Mononuclear cell (primary cell): ENCODE measurements around the gene CTNNA3. TPM values are rescaled to one million over a fixed set of nuclear protein-coding genes. Genes with fewer than 3 reads are reported as not detected.

Source experiments
- H3K27me3 ChIP-seq: 2 replicates; pipeline ENCODE4 v1.6.0; 2011; ENCODE audit warnings: low read length, control low read depth; ENCODE audit not compliant: insufficient read depth
- H3K4me1 ChIP-seq: 2 replicates; pipeline ENCODE4 v1.5.1; 2011; ENCODE audit warnings: mild to moderate bottlenecking, low read length, control low read depth; ENCODE audit not compliant: insufficient read depth
- H3K4me3 ChIP-seq: 2 replicates; pipeline ENCODE4 v1.5.1; 2011; ENCODE audit warnings: mild to moderate bottlenecking, low read length, moderate library complexity
- H3K9me3 ChIP-seq: 2 replicates; pipeline ENCODE4 v1.5.1; 2011; ENCODE audit warnings: low read depth, mild to moderate bottlenecking, control low read depth, low read length
- total RNA-seq: library from RNA; depleted of rRNA; stranded (reverse); fragments of >200 nt; gene quantifications from one replicate; pipeline ENCODE4 v1.2.3, GENCODE V29; 2012

Gene CTNNA3
- total RNA-seq, 1 donor: 0.42 TPM

- H3K9me3 ChIP-seq: no peaks in the 10 kb centered on the region
- no peak overlapping the region for H3K4me3 ChIP-seq
- no peaks in the 10 kb centered on the region for H3K27me3 ChIP-seq
- H3K4me1 ChIP-seq: no peaks in the 10 kb centered on the region
These were observed 982.6 kb downstream of the CTNNA3 start for GRCh38 chr10:66713387-66713786.

DNA sequence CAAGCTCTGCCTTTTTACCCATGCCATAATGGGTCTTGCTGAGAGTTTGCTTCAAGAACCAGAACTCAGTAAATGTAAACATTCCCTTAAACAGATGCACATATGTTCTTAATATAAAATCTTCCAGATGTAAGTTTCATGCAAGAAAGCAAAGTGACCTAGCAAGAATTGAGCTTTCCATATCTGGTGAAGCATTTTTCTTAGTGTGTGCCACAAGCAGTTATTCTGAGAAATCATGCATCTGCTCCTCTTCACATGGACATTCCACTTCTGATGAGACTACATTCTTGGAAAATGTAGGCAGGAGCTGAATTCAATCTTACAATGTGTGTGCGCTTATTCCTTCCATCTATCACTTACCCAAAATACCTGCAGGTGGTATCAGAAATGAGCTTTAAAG, 997.9 kb downstream of the CTNNA3 start:
- H3K4me1 ChIP-seq: no peaks in the 10 kb centered on the region
- no peaks in the 10 kb centered on the region for H3K27me3 ChIP-seq
- no peaks in the 10 kb centered on the region for H3K9me3 ChIP-seq
- no peak overlapping the region for H3K4me3 ChIP-seq

DNA sequence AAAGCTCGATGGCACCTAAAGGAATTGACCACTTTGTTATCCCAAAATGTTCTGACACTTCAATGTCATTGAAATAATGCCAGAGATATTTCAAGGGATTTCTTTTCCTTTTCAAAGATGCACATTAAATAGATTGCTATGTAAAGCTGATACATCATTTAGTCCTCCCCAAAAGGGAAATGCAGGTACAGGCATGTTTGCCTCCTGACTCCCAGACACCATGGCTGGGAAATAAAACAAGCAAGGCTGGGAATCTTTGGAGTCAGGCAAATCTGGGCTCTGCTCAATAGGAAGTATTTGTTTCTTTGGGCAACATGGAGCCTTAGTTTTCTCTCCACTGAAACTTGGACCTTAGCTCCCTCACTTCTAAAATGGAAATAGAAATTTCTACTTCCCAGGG, 1000.9 kb downstream of the CTNNA3 start:
- Histone ChIP-seq H3K4me1 (no peaks in the 10 kb centered on the region), H3K4me3 (no peak overlapping the region), H3K27me3 (no peaks in the 10 kb centered on the region), H3K9me3 (no peaks in the 10 kb centered on the region)

- Histone ChIP-seq H3K9me3 (no peaks in the 10 kb centered on the region), H3K27me3 (no peaks in the 10 kb centered on the region), H3K4me3 (no peak overlapping the region), H3K4me1 (no peaks in the 10 kb centered on the region)
These were observed 1011.4 kb downstream of the CTNNA3 start for GRCh38 chr10:66684581-66684980.

GRCh38 chr10:66680886-66681285, 1015.1 kb downstream of the CTNNA3 start:
- no peaks in the 10 kb centered on the region for H3K9me3 ChIP-seq
- H3K4me1 ChIP-seq: no peaks in the 10 kb centered on the region
- H3K27me3 ChIP-seq: no peaks in the 10 kb centered on the region
- H3K4me3 ChIP-seq: no peak overlapping the region

- Histone ChIP-seq H3K4me1 (no peaks in the 10 kb centered on the region), H3K4me3 (no peak overlapping the region), H3K9me3 (no peaks in the 10 kb centered on the region), H3K27me3 (no peaks in the 10 kb centered on the region)
These were observed 1017.5 kb downstream of the CTNNA3 start for GRCh38 chr10:66678521-66678920.

DNA sequence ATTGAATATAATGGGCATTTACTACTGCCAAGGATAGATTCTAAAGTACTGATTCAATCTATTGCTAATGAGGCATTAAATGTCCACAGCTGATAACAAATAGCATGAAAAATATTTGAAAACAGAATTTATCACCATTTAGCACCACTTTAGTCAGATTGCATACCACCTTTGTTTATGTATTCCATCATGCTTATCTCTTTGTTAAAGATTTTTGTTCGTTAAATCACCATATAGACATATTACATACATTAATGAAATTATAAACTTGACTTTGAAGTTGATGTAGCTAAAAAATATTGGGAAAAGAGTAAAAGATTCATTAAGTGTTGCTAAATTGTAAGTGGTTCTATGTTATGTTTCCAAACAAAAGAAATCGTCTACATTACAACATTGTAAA, 1022.9 kb downstream of the CTNNA3 start:
- no peak overlapping the region for H3K4me3 ChIP-seq
- no peaks in the 10 kb centered on the region for H3K27me3 ChIP-seq
- no peaks in the 10 kb centered on the region for H3K4me1 ChIP-seq
- H3K9me3 ChIP-seq: no peaks in the 10 kb centered on the region

DNA sequence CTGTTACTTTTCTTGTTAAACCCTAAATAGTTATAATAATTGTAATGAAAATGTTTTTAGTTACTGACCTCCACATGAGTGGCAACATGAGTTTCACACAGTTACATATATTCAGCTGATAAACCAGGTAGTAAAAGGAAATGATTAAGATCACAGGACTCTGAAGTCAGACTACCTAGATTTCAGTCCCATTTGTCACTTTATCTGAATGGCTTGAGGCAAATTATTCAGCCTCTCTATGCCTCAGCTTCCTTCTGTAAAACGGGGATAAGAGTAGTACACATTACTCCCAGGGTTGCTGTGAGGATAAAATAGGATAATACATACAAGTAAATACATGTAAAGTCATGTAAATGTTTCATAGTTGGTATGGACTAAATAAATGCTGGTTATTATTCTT, 1024.4 kb downstream of the CTNNA3 start:
- H3K27me3 ChIP-seq: no peaks in the 10 kb centered on the region
- H3K4me1 ChIP-seq: no peaks in the 10 kb centered on the region
- no peaks in the 10 kb centered on the region for H3K9me3 ChIP-seq
- H3K4me3 ChIP-seq: no peak overlapping the region

GRCh38 chr10:66671064-66671463, 1024.9 kb downstream of the CTNNA3 start:
- no peaks in the 10 kb centered on the region for H3K27me3 ChIP-seq
- H3K4me3 ChIP-seq: no peak overlapping the region
- no peaks in the 10 kb centered on the region for H3K9me3 ChIP-seq
- H3K4me1 ChIP-seq: no peaks in the 10 kb centered on the region

DNA sequence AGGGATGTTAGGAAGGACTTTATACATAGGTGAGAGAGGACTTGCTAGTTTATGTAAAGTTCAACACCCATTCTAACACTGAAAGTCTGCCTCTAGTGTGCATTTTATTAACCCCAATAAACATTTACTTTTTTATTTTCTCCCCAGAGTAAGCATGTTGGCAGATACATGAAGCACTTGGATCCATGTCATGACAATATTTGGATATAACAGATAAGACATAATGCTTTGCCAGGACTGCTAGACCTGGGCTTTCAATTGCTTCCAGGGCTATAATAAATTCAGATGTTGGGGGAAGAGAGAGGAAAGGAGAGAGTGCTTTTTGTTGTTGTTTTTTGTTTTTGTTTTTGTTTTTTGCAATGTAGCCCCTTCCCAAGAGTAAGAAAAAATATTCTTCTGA, 1039.5 kb downstream of the CTNNA3 start:
- H3K4me1 ChIP-seq: no peaks in the 10 kb centered on the region
- H3K4me3 ChIP-seq: no peak overlapping the region
- H3K9me3 ChIP-seq: peaks cover 5% of the 10 kb centered on the region
- no peaks in the 10 kb centered on the region for H3K27me3 ChIP-seq

GRCh38 chr10:66654861-66655260, 1041.1 kb downstream of the CTNNA3 start:
- H3K27me3 ChIP-seq: no peaks in the 10 kb centered on the region
- no peak overlapping the region for H3K4me3 ChIP-seq
- H3K9me3 ChIP-seq: peaks cover 5% of the 10 kb centered on the region
- H3K4me1 ChIP-seq: no peaks in the 10 kb centered on the region

DNA sequence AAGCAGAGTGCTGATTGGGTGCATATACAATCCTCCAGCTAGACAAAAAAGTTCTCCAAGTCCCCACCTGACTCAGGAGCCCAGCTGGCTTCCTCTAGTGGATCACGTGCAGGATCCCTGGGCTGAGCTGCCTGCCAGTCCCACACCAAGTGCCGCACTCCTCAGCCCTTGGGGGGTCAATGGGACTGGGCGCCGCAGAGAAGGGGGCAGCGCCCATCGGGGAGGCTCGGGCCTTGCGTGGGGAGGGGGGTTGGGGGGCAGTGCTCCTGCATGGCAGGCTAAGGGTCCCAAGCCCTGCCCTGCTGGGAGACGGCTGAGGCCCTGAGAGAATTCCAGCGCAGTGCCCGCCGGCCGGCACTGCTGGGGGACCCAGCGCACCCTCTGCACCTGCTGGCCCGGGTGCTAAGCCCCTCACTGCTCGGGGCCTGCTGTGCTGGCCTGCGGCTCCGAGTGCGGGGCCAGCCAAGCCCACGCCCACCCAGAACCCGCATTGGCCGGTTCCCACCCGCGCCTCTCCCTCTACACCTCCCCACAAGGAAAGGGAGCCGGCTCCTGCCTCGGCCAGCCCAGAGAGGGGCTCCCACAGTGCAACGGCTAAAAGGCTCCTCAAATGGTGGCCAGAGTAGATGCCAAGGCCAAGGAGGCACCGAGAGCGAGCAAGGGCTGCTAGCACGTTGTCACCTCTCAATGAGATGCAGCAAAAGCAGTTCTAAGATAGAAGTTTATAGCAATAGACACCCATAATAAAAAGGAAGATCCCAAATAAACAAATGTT, 1044.5 kb downstream of the CTNNA3 start:
- no peaks in the 10 kb centered on the region for H3K27me3 ChIP-seq
- peaks cover 5% of the 10 kb centered on the region for H3K9me3 ChIP-seq
- no peaks in the 10 kb centered on the region for H3K4me1 ChIP-seq

DNA sequence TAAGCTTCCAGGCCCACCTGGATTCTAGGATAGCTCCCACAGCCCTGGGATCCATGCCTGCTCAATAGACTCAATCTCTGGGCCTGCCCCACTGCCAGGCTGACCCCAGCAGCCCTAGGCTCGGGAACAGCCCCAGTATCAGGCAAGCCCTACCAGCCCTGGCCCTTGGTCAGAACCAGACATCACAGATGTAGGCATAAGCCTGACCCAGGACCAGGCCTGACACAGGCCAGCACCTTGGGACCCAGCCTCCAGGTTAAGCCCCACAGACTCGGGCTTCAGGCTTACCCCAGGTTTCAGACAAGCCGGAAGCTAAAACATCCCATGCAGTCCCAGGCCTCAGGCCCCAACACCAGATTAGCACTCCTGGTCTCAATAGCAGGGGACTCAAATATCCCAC, 1046.4 kb downstream of the CTNNA3 start:
- no peaks in the 10 kb centered on the region for H3K4me1 ChIP-seq
- no peaks in the 10 kb centered on the region for H3K27me3 ChIP-seq
- H3K9me3 ChIP-seq: peaks cover 5% of the 10 kb centered on the region
- H3K4me3 ChIP-seq: no peak overlapping the region

More for the DNA sequence above, 1044.5 kb downstream of the CTNNA3 start:
- H3K4me3 ChIP-seq: no peak overlapping the region

DNA sequence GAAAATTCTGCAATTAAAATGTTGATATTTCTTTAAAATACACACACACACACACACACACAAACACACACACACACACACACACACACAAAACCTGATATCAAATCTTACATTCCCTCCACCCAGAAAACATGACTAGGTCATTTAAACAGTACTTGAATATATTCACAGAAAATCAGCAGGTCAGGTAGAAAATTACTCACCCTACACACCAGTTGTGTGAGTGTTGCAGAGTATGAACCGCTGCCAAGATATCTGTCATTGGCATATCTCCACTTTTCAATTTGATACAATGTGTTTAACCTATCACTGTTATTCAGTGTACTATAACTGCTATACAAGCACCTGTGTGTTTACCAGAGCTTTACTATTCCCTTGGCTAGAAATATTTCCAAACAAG, 1053.8 kb downstream of the CTNNA3 start:
- H3K9me3 ChIP-seq: no peaks in the 10 kb centered on the region
- no peaks in the 10 kb centered on the region for H3K27me3 ChIP-seq
- H3K4me1 ChIP-seq: no peaks in the 10 kb centered on the region
- no peak overlapping the region for H3K4me3 ChIP-seq

DNA sequence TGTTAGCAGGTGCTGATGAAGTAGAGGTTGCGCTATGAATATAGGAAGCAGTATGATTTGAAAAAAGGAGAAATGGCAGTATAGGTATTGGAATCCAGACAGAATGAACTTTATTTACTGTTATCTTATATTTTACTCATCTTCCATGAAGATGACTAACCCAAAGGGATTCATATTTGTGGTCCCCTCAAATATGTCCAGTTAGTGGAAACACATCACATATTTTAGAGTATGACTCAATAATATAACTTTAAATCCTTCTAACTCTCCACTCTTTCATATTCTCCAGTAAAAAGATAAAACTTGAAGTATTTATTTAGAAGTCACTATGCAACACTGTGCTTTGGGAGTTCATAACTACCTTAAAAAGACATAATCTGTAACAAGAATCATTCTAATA, 1056.6 kb downstream of the CTNNA3 start:
- Histone ChIP-seq H3K4me3 (no peak overlapping the region), H3K9me3 (no peaks in the 10 kb centered on the region), H3K4me1 (no peaks in the 10 kb centered on the region), H3K27me3 (no peaks in the 10 kb centered on the region)

- Histone ChIP-seq H3K4me1 (no peaks in the 10 kb centered on the region), H3K27me3 (no peaks in the 10 kb centered on the region)
These were observed 1058.5 kb downstream of the CTNNA3 start for GRCh38 chr10:66637273-66638036.

More at GRCh38 chr10:66637273-66638036, 1058.5 kb downstream of the CTNNA3 start:
- Histone ChIP-seq H3K4me3 (no peak overlapping the region), H3K9me3 (no peaks in the 10 kb centered on the region)
